SK-N-SH treated with all-trans-retinoic acid at 6 μM for 48 hours (cell line): Measurements from ENCODE around the gene CGRRF1.

ENCODE experiments used
- OSR1 ChIP-seq: fragments of 250-450 bp; sonication (Bioruptor Pico); IDR thresholded peaks from 2 replicates; pipeline ENCODE4 v1.8.0; 2022; ENCODE audit warnings: moderate library complexity, mild to moderate bottlenecking, inconsistent platforms
- PATZ1 ChIP-seq: fragments of 250-450 bp; sonication (Bioruptor Pico); IDR thresholded peaks from 2 replicates; pipeline ENCODE4 v1.8.0; 2020; ENCODE audit warnings: mild to moderate bottlenecking, moderate library complexity, borderline replicate concordance
- SNAI2 ChIP-seq: fragments of 250-450 bp; sonication (Bioruptor Pico); IDR thresholded peaks from 2 replicates; pipeline ENCODE4 v1.5.0; 2020; ENCODE audit warnings: mild to moderate bottlenecking, moderate library complexity

- TF ChIP-seq OSR1 (no peak), SNAI2 (CRISPR knock-in tag) (no peak), PATZ1 (CRISPR knock-in tag) (no peak)
Observed at GRCh38 chr14:54467280-54467679, 42.4 kb upstream of the CGRRF1 start.
